Stomach (tissue), 9 donors: Measurements from ENCODE around the gene HMGXB3. TPM values are rescaled to one million over a fixed set of nuclear protein-coding genes. Genes with fewer than 3 reads are reported as not detected.
A peak's percentile ranks its signal among the peaks of the same experiment; 100 is the strongest.

ENCODE experiments used
- DNase-seq, 2 donors: peaks; one replicate each; pipeline versions ENCODE4 v3.0.0 to v3.0.0-alpha.2; 2013 to 2019
- H3K27ac ChIP-seq, 5 donors: fragments of 200-600 bp in 4 of 5; sonication (generic) in 4 of 5; one replicate each; pipeline ENCODE4 v1.5.1; 2013 to 2019; ENCODE audit warnings: mild to moderate bottlenecking in 1 of 5, moderate library complexity in 1 of 5
- H3K27me3 ChIP-seq, 3 donors: fragments of 200-600 bp; sonication (generic); one replicate each; pipeline ENCODE4 v1.5.1; 2017 to 2019; ENCODE audit warnings: mixed run types in 1 of 3
- H3K36me3 ChIP-seq, 4 donors: fragments of 200-600 bp; sonication (generic); 1 replicate in 3 of 4; 2 replicates in 1 of 4; pipeline ENCODE4 v1.5.1; 2016 to 2019
- H3K4me1 ChIP-seq, 4 donors: fragments of 200-600 bp; sonication (generic); one replicate each; pipeline ENCODE4 v1.5.1; 2016 to 2019
- H3K4me3 ChIP-seq, 4 donors: fragments of 200-600 bp; sonication (generic) in 3 of 4; one replicate each; pipeline ENCODE4 v1.5.1; 2016 to 2019; ENCODE audit warnings: mild to moderate bottlenecking in 1 of 4
- H3K9me3 ChIP-seq, 4 donors: fragments of 200-600 bp; sonication (generic); one replicate each; pipeline ENCODE4 v1.5.1; 2016 to 2019
- CTCF ChIP-seq, 7 experiments: fragments of 450-650 bp in 4 of 7; fragments of 200-600 bp in 3 of 7; sonication (generic) in 3 of 7; IDR thresholded peaks; one replicate each; pipeline ENCODE4 v1.5.1; 2016 to 2019; ENCODE audit warnings: antibody characterized with exemption in 7 of 7, control low read depth in 2 of 7, mild to moderate bottlenecking in 1 of 7
- EP300 ChIP-seq: sonication (generic); formaldehyde crosslinking; IDR thresholded peaks from one replicate; pipeline ENCODE4 v1.6.1; 2017; ENCODE audit warnings: antibody characterized with exemption
- POLR2A ChIP-seq, 4 donors: fragments of 450-650 bp; IDR thresholded peaks; one replicate each; pipeline ENCODE4 v1.6.1; 2016; ENCODE audit warnings: antibody characterized with exemption in 4 of 4, control low read depth in 2 of 4, mild to moderate bottlenecking in 1 of 4, moderate library complexity in 1 of 4
- POLR2AphosphoS5 ChIP-seq, 3 donors: sonication (generic); formaldehyde crosslinking; IDR thresholded peaks; one replicate each; pipeline ENCODE4 v1.6.1; 2016; ENCODE audit warnings: antibody characterized with exemption in 3 of 3
- WGBS, 5 donors: extraction: QIAGEN DNeasy Blood & Tissue Kit in 3 of 5; methylation state at CpG; one replicate each; pipeline versions ENCODE4 v1.1.5 to v1.1.7; 2013 to 2018; 5-methylcytosine and 5-hydroxymethylcytosine counted together
- intact Hi-C: fragments of 100-400 bp; cut with DNase I; formaldehyde crosslinking; loops from one replicate; pipeline ENCODE4 v1.15.1; 2023; ENCODE audit warnings: low total_unique reads
- polyA plus RNA-seq, 3 donors: library from polyadenylated mRNA; stranded (reverse); fragments of 200-250 nt; gene quantifications; one replicate each; pipeline ENCODE4 v1.2.3, GENCODE V29; 2013
- total RNA-seq, 5 donors: library from RNA; depleted of rRNA; stranded (reverse); fragments of >200 nt; gene quantifications; one replicate each; pipeline versions ENCODE4 v1.1.0 to v1.2.3, GENCODE V29; 2014 to 2016
- donor health status: healthy with polysubstance abuse.
- donor health status: Bipolar disorder and iron deficiency.
- donor health status: healthy.

Gene HMGXB3
- total and polyA plus RNA-seq, 8 donors, result 7.9 to 90.6 (median 32.6) TPM

- WGBS, 5 donors, result 94 to 100% (median 96%) methylated on average over 1 of the region's 1 CpG
- intact Hi-C loops, result no loop called here
- H3K9me3 ChIP-seq, result peaks cover 0 to 9% (median 3%) of the 10 kb centered on the region in 4 donors
- no peak for TF ChIP-seq CTCF (IDR thresholded peaks at IDR 0.05)
- TF ChIP-seq POLR2AphosphoS5 (IDR thresholded peaks at IDR 0.05), result no peak
- no peak for TF ChIP-seq POLR2A (IDR thresholded peaks at IDR 0.05)
- no peak for TF ChIP-seq EP300
- no peak for DNase-seq
- H3K27ac ChIP-seq, result peak overlapping the region in 1 of 5 donors; percentile 14
- H3K36me3 ChIP-seq, result peaks cover 23 to 91% (median 89%) of the 10 kb centered on the region in 4 donors
- H3K4me3 ChIP-seq, result no peak overlapping the region
- H3K4me1 ChIP-seq, result peaks cover 0 to 48% (median 25%) of the 10 kb centered on the region in 4 donors
- no peaks in the 10 kb centered on the region for H3K27me3 ChIP-seq
These were observed 19.7 kb downstream of the HMGXB3 start for GRCh38 chr5:150020249-150020648.

DNA sequence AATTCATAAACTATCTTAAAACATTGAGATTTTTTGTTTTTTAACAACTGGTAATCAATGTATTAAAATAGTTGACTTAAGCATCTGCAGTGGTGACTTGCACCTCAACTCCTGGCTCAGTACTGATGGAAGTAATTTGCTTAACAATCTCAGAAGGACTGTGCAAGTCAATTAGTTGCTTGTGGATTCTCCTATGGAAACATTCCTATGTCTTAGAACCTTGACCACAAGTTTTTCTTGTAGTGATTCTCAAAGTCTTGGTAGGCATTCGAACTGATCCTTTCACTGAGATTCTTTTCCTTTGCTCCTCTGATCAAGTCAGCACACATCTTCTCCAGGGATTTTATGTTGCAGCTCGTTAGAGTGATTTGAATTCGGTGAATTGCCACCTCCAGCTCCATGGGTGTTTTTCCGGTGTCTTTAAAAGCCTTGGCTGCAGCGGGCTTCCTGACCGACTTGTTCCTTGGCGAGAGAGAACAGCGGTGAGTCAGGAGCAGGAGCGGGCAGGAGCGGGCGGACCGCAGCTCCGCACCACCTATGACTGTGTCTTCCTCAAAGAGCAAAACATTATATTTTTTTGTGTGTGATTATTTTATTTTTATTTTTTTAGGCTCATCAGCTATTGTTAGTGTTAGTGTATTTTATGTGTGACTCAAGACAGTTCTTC is 21.1 kb downstream of the HMGXB3 start:
- peak overlapping the region in 4 of 5 donors; percentile 32 to 67 (median 63) for H3K27ac ChIP-seq
- H3K9me3 ChIP-seq, result no peaks in the 10 kb centered on the region
- no peak for DNase-seq
- 75 to 84% (median 78%) methylated on average over 13 of the region's 13 CpGs for WGBS, 5 donors
- no peak for TF ChIP-seq CTCF (IDR thresholded peaks at IDR 0.05)
- TF ChIP-seq EP300, result no peak
- no peak for TF ChIP-seq POLR2AphosphoS5 (IDR thresholded peaks at IDR 0.05)
- TF ChIP-seq POLR2A (IDR thresholded peaks at IDR 0.05), result no peak
- H3K4me3 ChIP-seq, result no peak overlapping the region
- intact Hi-C loops, result no loop called here
- peaks cover 22 to 93% (median 90%) of the 10 kb centered on the region in 4 donors for H3K36me3 ChIP-seq
- no peaks in the 10 kb centered on the region for H3K27me3 ChIP-seq
- H3K4me1 ChIP-seq, result peaks cover 0 to 44% (median 25%) of the 10 kb centered on the region in 4 donors

DNA sequence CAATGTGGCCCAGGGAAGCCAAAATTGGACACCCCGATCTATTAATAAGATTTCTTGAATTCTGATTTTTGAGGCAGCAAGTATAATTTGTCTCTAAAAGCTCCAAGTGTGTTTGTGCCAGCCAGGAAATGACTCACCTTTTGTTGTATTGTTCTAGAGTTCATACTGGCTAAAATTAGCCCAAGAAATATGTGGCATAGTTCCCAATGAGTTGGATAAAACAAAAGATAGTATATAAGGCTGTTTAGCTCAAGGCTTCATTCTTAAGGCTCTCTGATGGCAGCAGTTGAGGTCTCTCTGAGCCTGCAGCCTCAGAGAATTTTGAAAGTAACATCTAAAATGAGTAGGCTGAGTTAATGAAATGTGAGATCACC is 21.6 kb downstream of the HMGXB3 start:
- 32 to 61% (median 42%) methylated on average over 1 of the region's 1 CpG for WGBS, 5 donors

GRCh38 chr5:150022681-150023080 is 22.1 kb downstream of the HMGXB3 start:
- Histone ChIP-seq H3K4me3 (no peak overlapping the region), H3K36me3 (peaks cover 32 to 99% (median 96%) of the 10 kb centered on the region in 4 donors), H3K27ac (peak overlapping the region in 2 of 5 donors; percentile 59 to 67), H3K27me3 (no peaks in the 10 kb centered on the region), H3K4me1 (peaks cover 0 to 34% (median 21%) of the 10 kb centered on the region in 4 donors), H3K9me3 (no peaks in the 10 kb centered on the region)
- DNase-seq, result no peak
- WGBS, 5 donors, result 83 to 97% (median 85%) methylated on average over 2 of the region's 2 CpGs
- intact Hi-C loops, result no loop called here
- TF ChIP-seq CTCF (IDR thresholded peaks at IDR 0.05) (no peak), EP300 (no peak), POLR2A (IDR thresholded peaks at IDR 0.05) (no peak), POLR2AphosphoS5 (IDR thresholded peaks at IDR 0.05) (no peak)

More for the DNA sequence above, 21.6 kb downstream of the HMGXB3 start:
- DNase-seq, result peak in 1 of 2 donors; percentile 52
- intact Hi-C loops, result no loop called here
- H3K27ac ChIP-seq, result peak overlapping the region in 4 of 5 donors; percentile 32 to 67 (median 63)
- no peak for TF ChIP-seq CTCF (IDR thresholded peaks at IDR 0.05)
- TF ChIP-seq POLR2AphosphoS5 (IDR thresholded peaks at IDR 0.05), result peak in 1 of 3 donors; percentile 11
- TF ChIP-seq POLR2A (IDR thresholded peaks at IDR 0.05), result no peak
- no peak for TF ChIP-seq EP300
- H3K4me3 ChIP-seq, result no peak overlapping the region
- H3K9me3 ChIP-seq, result no peaks in the 10 kb centered on the region
- no peaks in the 10 kb centered on the region for H3K27me3 ChIP-seq
- peaks cover 0 to 39% (median 23%) of the 10 kb centered on the region in 4 donors for H3K4me1 ChIP-seq
- H3K36me3 ChIP-seq, result peaks cover 26 to 97% (median 94%) of the 10 kb centered on the region in 4 donors
